SK-N-MC (cell line): ENCODE data around the gene RNF150.

Experiments
- DNase-seq: peaks from one replicate; pipeline ENCODE4 v3.0.0-alpha.2; 2011; ENCODE audit warnings: low read depth, low spot score
- H3K27ac ChIP-seq: fragments of 200-600 bp; sonication (generic); 2 replicates; pipeline ENCODE4 v1.5.1; 2016; ENCODE audit warnings: mixed run types
- H3K36me3 ChIP-seq: fragments of 200-600 bp; sonication (generic); 2 replicates; pipeline ENCODE4 v1.6.1; 2017; ENCODE audit warnings: antibody characterized with exemption, low read length, mixed read lengths; ENCODE audit not compliant: insufficient read depth
- H3K4me3 ChIP-seq: fragments of 200-600 bp; sonication (generic); 2 replicates; pipeline ENCODE4 v1.5.1; 2016
- H3K9ac ChIP-seq: fragments of 200-600 bp; sonication (generic); 2 replicates; pipeline ENCODE4 v1.8.0; 2017; ENCODE audit warnings: mixed run types, mixed read lengths; ENCODE audit not compliant: insufficient read length
- H3K9me3 ChIP-seq: fragments of 200-600 bp; sonication (generic); 2 replicates; pipeline ENCODE4 v1.6.1; 2017; ENCODE audit warnings: low read depth, mild to moderate bottlenecking, antibody characterized with exemption, low read length, moderate library complexity, mixed read lengths
- EZH2 ChIP-seq: fragments of 200-600 bp; sonication (generic); IDR thresholded peaks from one replicate; pipeline ENCODE4 v1.6.1; 2017; ENCODE audit warnings: antibody characterized with exemption
- FOXP2 ChIP-seq: optimal IDR thresholded peaks from 2 replicates; pipeline ENCODE3; 2011; ENCODE audit warnings: mild to moderate bottlenecking, moderate library complexity; ENCODE audit not compliant: insufficient read depth; ENCODE audit errors: extremely low read length, control extremely low read depth
- POLR2AphosphoS5 ChIP-seq: IDR thresholded peaks from 2 replicates; pipeline ENCODE4 v1.6.1; 2012; ENCODE audit warnings: mild to moderate bottlenecking, low read depth, low read length, borderline replicate concordance

RNF150 gene

GRCh38 chr4:140876615-140877364 lies 256.5 kb downstream of the RNF150 start:
- DNase-seq: no peak
- Histone ChIP-seq H3K27ac (no peak overlapping the region), H3K9ac (no peak overlapping the region), H3K4me3 (no peak overlapping the region), H3K36me3 (no peaks in the 10 kb centered on the region), H3K9me3 (no peaks in the 10 kb centered on the region)
- no peak for TF ChIP-seq FOXP2
- no peak for TF ChIP-seq EZH2
- no peak for TF ChIP-seq POLR2AphosphoS5

GRCh38 chr4:140875746-140876452 lies 257.4 kb downstream of the RNF150 start:
- no peak for DNase-seq
- Histone ChIP-seq H3K4me3 (no peak overlapping the region), H3K36me3 (no peaks in the 10 kb centered on the region), H3K27ac (no peak overlapping the region), H3K9me3 (no peaks in the 10 kb centered on the region), H3K9ac (no peak overlapping the region)
- TF ChIP-seq FOXP2 (no peak), POLR2AphosphoS5 (no peak), EZH2 (no peak)

GRCh38 chr4:140874056-140874455 lies 259.2 kb downstream of the RNF150 start:
- Histone ChIP-seq H3K9ac (no peak overlapping the region), H3K9me3 (no peaks in the 10 kb centered on the region), H3K27ac (no peak overlapping the region), H3K36me3 (no peaks in the 10 kb centered on the region), H3K4me3 (no peak overlapping the region)
- no peak for DNase-seq
- TF ChIP-seq FOXP2 (no peak), EZH2 (no peak), POLR2AphosphoS5 (no peak)

GRCh38 chr4:140871368-140871767 lies 261.9 kb downstream of the RNF150 start:
- TF ChIP-seq POLR2AphosphoS5 (no peak), EZH2 (no peak), FOXP2 (no peak)
- H3K9ac ChIP-seq: no peak overlapping the region
- no peak for DNase-seq
- no peak overlapping the region for H3K4me3 ChIP-seq
- H3K9me3 ChIP-seq: no peaks in the 10 kb centered on the region
- H3K27ac ChIP-seq: no peak overlapping the region
- no peaks in the 10 kb centered on the region for H3K36me3 ChIP-seq

GRCh38 chr4:140870427-140870826 lies 262.8 kb downstream of the RNF150 start:
- no peak for DNase-seq
- Histone ChIP-seq H3K9me3 (no peaks in the 10 kb centered on the region), H3K36me3 (no peaks in the 10 kb centered on the region), H3K27ac (no peak overlapping the region), H3K4me3 (no peak overlapping the region), H3K9ac (no peak overlapping the region)
- TF ChIP-seq POLR2AphosphoS5: no peak
- no peak for TF ChIP-seq FOXP2
- no peak for TF ChIP-seq EZH2

GRCh38 chr4:140869446-140869845 lies 263.8 kb downstream of the RNF150 start:
- Histone ChIP-seq H3K4me3 (no peak overlapping the region), H3K9me3 (no peaks in the 10 kb centered on the region), H3K36me3 (no peaks in the 10 kb centered on the region), H3K9ac (no peak overlapping the region), H3K27ac (no peak overlapping the region)
- no peak for DNase-seq
- TF ChIP-seq POLR2AphosphoS5 (no peak), EZH2 (no peak), FOXP2 (no peak)

GRCh38 chr4:140867356-140867755 lies 265.9 kb downstream of the RNF150 start:
- no peak for DNase-seq
- Histone ChIP-seq H3K27ac (no peak overlapping the region), H3K9me3 (no peaks in the 10 kb centered on the region), H3K36me3 (no peaks in the 10 kb centered on the region), H3K4me3 (no peak overlapping the region), H3K9ac (no peak overlapping the region)
- TF ChIP-seq FOXP2 (no peak), POLR2AphosphoS5 (no peak), EZH2 (no peak)

- TF ChIP-seq FOXP2 (no peak), POLR2AphosphoS5 (no peak), EZH2 (no peak)
- Histone ChIP-seq H3K27ac (no peak overlapping the region), H3K36me3 (no peaks in the 10 kb centered on the region), H3K9me3 (no peaks in the 10 kb centered on the region), H3K4me3 (no peak overlapping the region), H3K9ac (no peak overlapping the region)
- DNase-seq: no peak
Observed at GRCh38 chr4:140866492-140867005, 266.7 kb downstream of the RNF150 start.
